Thoracic aorta (tissue), 2 donors: ENCODE results near the gene DYDC1. TPM values are rescaled to one million over a fixed set of nuclear protein-coding genes. Genes with fewer than 3 reads are reported as not detected.
A peak's percentile ranks its signal among the peaks of the same experiment; 100 is the strongest.
"Not testable (repeated sequence)": the region's sequence is repeated elsewhere in the genome, so short reads cannot be mapped to it uniquely, and the experiment has no call there.

Source experiments
- ATAC-seq: fragments of 150-250 bp; one replicate; pipeline ENCODE4 v1.8.0; 2017; ENCODE audit warnings: low read depth; ENCODE audit not compliant: insufficient number of reproducible peaks, low FRiP score
- DNase-seq: peaks from one replicate; pipeline ENCODE4 v3.0.0-alpha.2; 2020; ENCODE audit warnings: low spot score
- H3K27ac ChIP-seq, 2 donors: fragments of 200-600 bp; sonication (generic); 1 replicate in 1 of 2; 2 replicates in 1 of 2; pipeline ENCODE4 v1.5.1; 2016; ENCODE audit warnings: mild to moderate bottlenecking in 2 of 2, moderate library complexity in 2 of 2
- H3K27me3 ChIP-seq: fragments of 200-600 bp; sonication (generic); replicated peaks from 2 replicates; pipeline ENCODE4 v1.6.0; 2016; ENCODE audit warnings: mild to moderate bottlenecking; ENCODE audit not compliant: insufficient read depth
- H3K36me3 ChIP-seq: fragments of 200-600 bp; sonication (generic); one replicate; pipeline ENCODE4 v1.5.1; 2016
- H3K4me1 ChIP-seq, 2 donors: fragments of 200-600 bp; sonication (generic); 1 replicate in 1 of 2; 2 replicates in 1 of 2; pipeline versions ENCODE4 v1.5.1 to v1.6.0; 2016; ENCODE audit warnings: low read depth in 2 of 2, mild to moderate bottlenecking in 1 of 2; ENCODE audit not compliant: control insufficient read depth in 1 of 2
- H3K4me3 ChIP-seq: fragments of 200-600 bp; sonication (generic); 2 replicates; pipeline ENCODE4 v1.5.1; 2016; ENCODE audit warnings: mild to moderate bottlenecking
- H3K9me3 ChIP-seq: fragments of 200-600 bp; sonication (generic); 2 replicates; pipeline ENCODE4 v1.5.1; 2016
- total RNA-seq, 2 donors: library from RNA; depleted of rRNA; stranded (reverse); fragments of >200 nt; gene quantifications; one replicate each; pipeline versions ENCODE4 v1.1.0 to v1.2.3, GENCODE V29; 2016
- TF ChIP-seq, protein P1 (sequence below): fragments of 200-600 bp; sonication (generic); IDR thresholded peaks from one replicate; pipeline ENCODE4 v1.5.1; 2019; ENCODE audit warnings: antibody characterized with exemption

The DYDC1 gene
- total RNA-seq, 2 donors from 2014 or later: not detected

DNA sequence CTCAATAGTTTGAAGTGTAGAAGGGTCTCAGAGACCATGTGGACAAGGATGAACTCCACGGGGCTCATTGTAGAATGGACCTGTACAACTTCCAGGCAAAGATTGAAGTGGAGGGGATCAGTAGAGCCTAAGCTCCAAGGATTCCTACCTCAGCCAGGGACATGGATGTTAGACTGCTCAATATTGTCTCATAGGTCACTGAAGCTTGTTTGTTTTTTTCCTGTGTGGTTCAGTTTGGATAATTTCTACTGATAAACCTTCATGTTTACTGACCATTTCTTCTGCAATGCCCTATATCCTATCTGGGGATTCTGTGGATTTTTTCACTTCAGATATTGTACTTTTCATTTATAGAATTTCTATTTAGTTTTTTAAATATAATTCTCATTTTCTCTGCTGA lies 9.0 kb upstream of the DYDC1 start:
- Histone ChIP-seq H3K4me3 (no peak overlapping the region), H3K27ac (no peak overlapping the region), H3K9me3 (peaks cover 12% of the 10 kb centered on the region), H3K27me3 (no peaks in the 10 kb centered on the region), H3K4me1 (no peaks in the 10 kb centered on the region), H3K36me3 (no peaks in the 10 kb centered on the region)
- DNase-seq (no peak), ATAC-seq (no peak)
- TF ChIP-seq, protein P1, sequence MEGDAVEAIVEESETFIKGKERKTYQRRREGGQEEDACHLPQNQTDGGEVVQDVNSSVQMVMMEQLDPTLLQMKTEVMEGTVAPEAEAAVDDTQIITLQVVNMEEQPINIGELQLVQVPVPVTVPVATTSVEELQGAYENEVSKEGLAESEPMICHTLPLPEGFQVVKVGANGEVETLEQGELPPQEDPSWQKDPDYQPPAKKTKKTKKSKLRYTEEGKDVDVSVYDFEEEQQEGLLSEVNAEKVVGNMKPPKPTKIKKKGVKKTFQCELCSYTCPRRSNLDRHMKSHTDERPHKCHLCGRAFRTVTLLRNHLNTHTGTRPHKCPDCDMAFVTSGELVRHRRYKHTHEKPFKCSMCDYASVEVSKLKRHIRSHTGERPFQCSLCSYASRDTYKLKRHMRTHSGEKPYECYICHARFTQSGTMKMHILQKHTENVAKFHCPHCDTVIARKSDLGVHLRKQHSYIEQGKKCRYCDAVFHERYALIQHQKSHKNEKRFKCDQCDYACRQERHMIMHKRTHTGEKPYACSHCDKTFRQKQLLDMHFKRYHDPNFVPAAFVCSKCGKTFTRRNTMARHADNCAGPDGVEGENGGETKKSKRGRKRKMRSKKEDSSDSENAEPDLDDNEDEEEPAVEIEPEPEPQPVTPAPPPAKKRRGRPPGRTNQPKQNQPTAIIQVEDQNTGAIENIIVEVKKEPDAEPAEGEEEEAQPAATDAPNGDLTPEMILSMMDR: no peak

DNA sequence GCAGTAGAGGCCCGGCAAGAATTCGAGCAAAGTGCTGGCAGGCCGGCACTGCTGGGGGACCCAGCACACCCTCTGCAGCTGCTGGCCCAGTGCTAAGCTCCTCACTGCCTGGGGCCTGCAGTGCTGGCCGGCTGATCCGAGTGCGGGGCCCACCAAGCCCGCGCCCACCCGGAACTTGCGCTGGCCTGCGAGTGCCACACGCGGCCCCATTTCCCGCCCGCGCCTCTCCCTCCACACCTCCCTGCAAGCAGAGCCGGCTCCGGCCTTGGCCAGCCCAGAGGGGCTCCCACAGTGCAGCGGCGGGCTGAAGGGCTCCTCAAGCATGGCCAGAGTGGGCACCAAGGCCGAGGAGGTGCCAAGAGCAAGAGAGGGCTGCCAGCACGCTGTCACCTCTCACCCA lies 3.1 kb upstream of the DYDC1 start:
- TF ChIP-seq, protein P1: no peak
- Histone ChIP-seq H3K27me3 (no peaks in the 10 kb centered on the region), H3K4me3 (no peak overlapping the region), H3K27ac (no peak overlapping the region), H3K4me1 (peaks cover 0 to 4% of the 10 kb centered on the region in 2 donors), H3K9me3 (no peaks in the 10 kb centered on the region), H3K36me3 (no peaks in the 10 kb centered on the region)
- ATAC-seq: no peak
- no peak for DNase-seq

DNA sequence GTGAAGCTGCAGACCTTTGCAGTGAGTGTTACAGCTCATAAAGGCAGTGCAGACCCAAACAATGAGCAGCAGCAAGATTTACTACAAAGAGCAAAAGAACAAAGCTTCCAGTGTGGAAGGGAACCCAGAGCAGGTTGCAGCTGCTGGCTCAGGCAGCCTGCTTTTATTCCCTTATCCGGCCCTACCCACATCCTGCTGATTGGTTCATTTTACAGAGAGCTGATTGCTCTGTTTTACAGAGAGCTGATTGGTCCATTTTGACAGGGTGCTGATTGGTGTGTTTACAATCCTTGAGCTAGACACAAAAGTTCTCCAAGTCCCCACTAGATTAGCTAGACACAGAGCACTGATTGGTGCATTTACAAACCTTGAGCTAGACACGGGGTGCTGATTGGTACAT lies 2.4 kb upstream of the DYDC1 start:
- H3K36me3 ChIP-seq, H3K9me3 ChIP-seq, ATAC-seq, H3K4me3 ChIP-seq, H3K27ac ChIP-seq, DNase-seq, H3K27me3 ChIP-seq, H3K4me1 ChIP-seq: not testable (repeated sequence)

DNA sequence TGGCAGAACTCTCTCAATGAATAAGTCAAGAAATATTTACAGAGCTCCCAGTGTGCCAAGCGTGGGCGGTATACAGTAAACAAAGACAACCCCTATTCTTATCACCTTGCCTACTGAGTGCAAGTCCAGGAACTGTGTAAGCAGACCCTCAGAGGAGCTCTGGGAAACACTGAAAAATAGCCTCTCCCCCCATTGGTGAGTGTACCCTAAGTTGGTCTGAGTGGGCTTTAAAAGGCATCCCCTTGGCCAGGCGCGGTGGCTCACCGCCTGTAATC lies 1.2 kb upstream of the DYDC1 start:
- ATAC-seq: no peak
- H3K4me1 ChIP-seq: peaks cover 0 to 4% of the 10 kb centered on the region in 2 donors
- no peaks in the 10 kb centered on the region for H3K9me3 ChIP-seq
- no peak overlapping the region for H3K27ac ChIP-seq
- TF ChIP-seq, protein P1: no peak
- H3K36me3 ChIP-seq: no peaks in the 10 kb centered on the region
- DNase-seq: no peak
- no peaks in the 10 kb centered on the region for H3K27me3 ChIP-seq
- no peak overlapping the region for H3K4me3 ChIP-seq

DNA sequence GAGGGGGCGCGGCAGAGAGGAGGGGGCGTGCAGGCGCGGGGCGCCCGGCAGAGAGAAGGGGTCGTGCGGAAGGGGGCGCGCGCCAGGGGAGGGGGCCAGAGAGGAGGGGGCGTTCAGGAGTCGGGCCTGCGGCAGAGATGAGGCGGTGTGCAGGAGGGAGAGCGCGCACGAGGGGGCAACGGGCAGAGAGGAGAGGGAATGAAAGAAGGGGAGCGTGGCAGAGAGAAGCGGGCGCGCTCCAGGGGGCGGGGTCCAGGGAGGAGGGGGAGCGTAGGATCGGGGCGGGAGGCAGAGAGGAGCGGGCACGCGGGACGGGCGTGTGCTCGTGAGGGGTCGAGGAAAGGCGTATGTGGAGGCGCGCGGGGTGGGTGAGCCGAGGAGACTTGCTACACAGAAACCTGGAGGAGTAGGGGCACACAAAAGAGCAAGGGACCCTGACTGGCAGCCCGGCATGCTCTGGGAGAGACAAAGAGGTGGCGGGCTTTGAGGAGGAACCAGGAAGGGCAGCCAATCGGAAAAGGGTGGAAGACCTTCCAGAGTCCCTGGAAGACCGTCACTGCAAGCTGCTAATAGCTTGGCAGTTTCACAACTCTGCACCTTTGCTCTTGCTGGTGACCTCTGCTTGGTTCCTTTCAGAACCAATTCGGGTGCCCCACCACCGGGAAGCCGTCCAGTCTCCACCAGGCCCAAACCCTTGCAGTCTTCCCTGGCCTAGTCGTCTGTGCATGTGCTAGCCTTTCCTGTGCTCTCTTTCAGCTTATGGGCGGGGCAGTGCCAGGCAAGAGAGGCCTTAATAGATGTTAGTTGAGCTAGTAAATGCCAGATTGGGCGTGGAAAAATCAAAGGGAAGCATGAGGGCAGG lies 665 bp upstream of the DYDC1 start:
- H3K27me3 ChIP-seq: no peaks in the 10 kb centered on the region
- no peaks in the 10 kb centered on the region for H3K9me3 ChIP-seq
- H3K36me3 ChIP-seq: no peaks in the 10 kb centered on the region
- peak overlapping the region; percentile 70 for H3K4me3 ChIP-seq
- DNase-seq (no peak), ATAC-seq (no peak)
- no peak overlapping the region for H3K27ac ChIP-seq
- H3K4me1 ChIP-seq: peaks cover 0 to 4% of the 10 kb centered on the region in 2 donors
- TF ChIP-seq, protein P1: no peak

DNA sequence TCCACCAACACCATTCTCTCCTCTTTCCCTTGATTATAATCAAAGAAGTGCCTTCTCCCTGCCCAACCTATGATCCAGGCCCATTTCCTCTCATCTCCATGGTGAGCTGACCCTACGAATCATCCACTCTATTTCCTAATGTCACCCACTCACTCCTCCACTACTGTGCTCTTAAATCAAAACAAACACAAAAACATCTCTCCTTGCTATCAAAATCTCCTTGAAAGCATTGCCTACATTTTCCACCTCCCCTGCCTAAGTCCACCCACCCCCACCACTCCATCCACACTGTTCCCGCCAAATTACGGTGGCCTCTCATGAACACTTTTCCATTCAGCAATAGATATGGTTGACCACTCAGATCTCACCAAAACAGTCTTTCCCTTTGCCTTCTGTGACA lies 5.3 kb downstream of the DYDC1 start:
- H3K4me3 ChIP-seq: no peak overlapping the region
- H3K27ac ChIP-seq: no peak overlapping the region
- H3K9me3 ChIP-seq: no peaks in the 10 kb centered on the region
- TF ChIP-seq, protein P1: no peak
- ATAC-seq: no peak
- DNase-seq: no peak
- H3K4me1 ChIP-seq: no peaks in the 10 kb centered on the region
- no peaks in the 10 kb centered on the region for H3K36me3 ChIP-seq
- no peaks in the 10 kb centered on the region for H3K27me3 ChIP-seq
